Endothelial cell of umbilical vein (primary cell): ENCODE data around the gene CLEC18C. TPM values are rescaled to one million over a fixed set of nuclear protein-coding genes. Genes with fewer than 3 reads are reported as not detected.
"Not testable (repeated sequence)": the region's sequence is repeated elsewhere in the genome, so short reads cannot be mapped to it uniquely, and the experiment has no call there.

Source experiments
- BruUV-seq: library from RNA; stranded (reverse); fragments of 400-500 nt; replicated peaks from 2 replicates; lab custom pipeline; 2021; lab: Mats Ljungman, UMichigan
- CTCF ChIA-PET: fragments of 300-600, 350-600 bp; sonication (Branson Sonifier 250); formaldehyde crosslinking; loops from one replicate; lab custom pipeline; 2021; ENCODE audit warnings: antibody characterized with exemption, inconsistent platforms; lab: Charles Lee
- POLR2A ChIA-PET: fragments of 300-600, 350-600 bp; sonication (Branson Sonifier 250); formaldehyde crosslinking; loops from one replicate; lab custom pipeline; 2021; ENCODE audit warnings: antibody characterized with exemption, inconsistent platforms; lab: Charles Lee
- DNase-seq: peaks from one replicate; pipeline ENCODE4 v3.0.0-alpha.2; 2011; ENCODE audit warnings: low read depth, low spot score
- FAIRE-seq: peaks from 2 replicates; lab custom pipeline; 2011; peaks lifted over from hg19 to GRCh38; lab: Jason Lieb, UNC
- H2AFZ ChIP-seq: 2 replicates; pipeline ENCODE4 v1.6.0; 2012; ENCODE audit warnings: low read depth, low read length, control low read depth, inconsistent platforms
- H3K27ac ChIP-seq: 2 replicates; pipeline ENCODE4 v1.5.1; 2011; ENCODE audit warnings: low read depth, mild to moderate bottlenecking, control low read depth, low read length, moderate library complexity; ENCODE audit not compliant: insufficient read depth
- H3K27me3 ChIP-seq, 2 experiments: 2 replicates each; pipeline versions ENCODE4 v1.6.0 to v1.6.1; 2011; ENCODE audit warnings: low read length in 2 of 2, mixed read lengths in 1 of 2; ENCODE audit not compliant: control insufficient read depth in 2 of 2, insufficient read depth in 2 of 2
- H3K36me3 ChIP-seq, 2 experiments: 2 replicates in 1 of 2; 3 replicates in 1 of 2; pipeline ENCODE4 v1.5.1; 2011; ENCODE audit warnings: low read length in 2 of 2, mild to moderate bottlenecking in 1 of 2, moderate library complexity in 1 of 2; ENCODE audit not compliant: control insufficient read depth in 2 of 2, insufficient read depth in 2 of 2; ENCODE audit errors: extremely low read depth in 1 of 2
- H3K4me1 ChIP-seq: 3 replicates; pipeline ENCODE4 v1.5.1; 2011; ENCODE audit warnings: mild to moderate bottlenecking, low read length; ENCODE audit not compliant: control insufficient read depth, insufficient read depth; ENCODE audit errors: extremely low read depth
- H3K4me2 ChIP-seq: 2 replicates; pipeline ENCODE4 v1.6.1; 2011; ENCODE audit warnings: low read length, control low read depth, mixed read lengths; ENCODE audit not compliant: insufficient read depth
- H3K4me3 ChIP-seq, 3 experiments: fragments of 200-600 bp in 1 of 3; sonication (generic), shearing (Covaris generic) in 1 of 3; replicated peaks in 1 of 3; 2 replicates each; pipeline ENCODE4 v1.5.1; 2011 to 2016; ENCODE audit warnings: control low read depth in 3 of 3, low read length in 3 of 3, mild to moderate bottlenecking in 2 of 3, inconsistent platforms in 1 of 3, low read depth in 1 of 3, moderate library complexity in 1 of 3; ENCODE audit not compliant: insufficient read depth in 1 of 3
- H3K79me2 ChIP-seq: 2 replicates; pipeline ENCODE4 v1.6.0; 2012; ENCODE audit warnings: low read length, inconsistent platforms; ENCODE audit not compliant: control insufficient read depth, insufficient read depth
- H3K9ac ChIP-seq: replicated peaks from 2 replicates; pipeline ENCODE3; 2011; ENCODE audit warnings: low read length, control low read depth; ENCODE audit not compliant: insufficient read depth; ENCODE audit errors: extremely low read depth
- H3K9me1 ChIP-seq: replicated peaks from 3 replicates; pipeline ENCODE4 v1.6.0; 2011; ENCODE audit warnings: mild to moderate bottlenecking, low read length; ENCODE audit not compliant: control insufficient read depth, insufficient read depth; ENCODE audit errors: extremely low read depth
- H3K9me3 ChIP-seq: replicated peaks from 2 replicates; pipeline ENCODE4 v1.5.1; 2012; ENCODE audit warnings: low read length, inconsistent platforms; ENCODE audit not compliant: control insufficient read depth, insufficient read depth
- H4K20me1 ChIP-seq: replicated peaks from 2 replicates; pipeline ENCODE3; 2011; ENCODE audit warnings: mild to moderate bottlenecking, low read length; ENCODE audit not compliant: control insufficient read depth, insufficient read depth; ENCODE audit errors: extremely low read depth
- dilution Hi-C: fragments of 300-500 bp; cut with MboI; formaldehyde crosslinking; loops from one replicate; pipeline ENCODE4 v1.15.0; 2019; ENCODE audit warnings: low sequenced_read_pairs; ENCODE audit not compliant: extremely low pct_ligation_motif_present
- intact Hi-C: fragments of 100-400 bp; cut with micrococcal nuclease; formaldehyde crosslinking; loops from one replicate; pipeline ENCODE4 v1.10.0; 2022
- polyA plus RNA-seq, 4 experiments: library from polyadenylated mRNA; depleted of rRNA in 3 of 4; stranded (reverse) in 3 of 4; unstranded in 1 of 4; fragments of >200 nt; gene quantifications; 2 replicates each; pipeline versions ENCODE4 v1.2.1 to v1.2.3, GENCODE V29; 2011 to 2012; ENCODE audit warnings: missing spikeins in 1 of 4
- total RNA-seq: library from RNA; stranded (reverse); gene quantifications from 2 replicates; pipeline ENCODE4 v1.2.3, GENCODE V29; 2021

CLEC18C gene
- total and polyA plus RNA-seq, 2 donors (not counting 3 experiments of a cell fraction or from before 2014, with no cell fraction given) = not detected

GRCh38 chr16:70196683-70197300 is 23.2 kb downstream of the CLEC18C start:
- dilution Hi-C loops, intact Hi-C loops: not testable (repeated sequence)
- FAIRE-seq = peak; percentile 91

GRCh38 chr16:70197611-70198010 is 24.0 kb downstream of the CLEC18C start:
- CTCF ChIA-PET, H3K36me3 ChIP-seq, H3K9ac ChIP-seq, H3K27ac ChIP-seq, FAIRE-seq, H3K4me2 ChIP-seq, H2AFZ ChIP-seq, H3K9me1 ChIP-seq, intact Hi-C loops, H3K9me3 ChIP-seq, H3K4me3 ChIP-seq, dilution Hi-C loops, BruUV-seq, POLR2A ChIA-PET, H3K27me3 ChIP-seq, H3K79me2 ChIP-seq, H4K20me1 ChIP-seq, H3K4me1 ChIP-seq: not testable (repeated sequence)
- peak; percentile 31 for DNase-seq

More at GRCh38 chr16:70196683-70197300, 23.2 kb downstream of the CLEC18C start:
- CTCF ChIA-PET, H3K9me3 ChIP-seq, H3K9me1 ChIP-seq, H3K27me3 ChIP-seq, POLR2A ChIA-PET, BruUV-seq, H3K79me2 ChIP-seq, H3K4me1 ChIP-seq, H3K4me2 ChIP-seq, H2AFZ ChIP-seq, H3K4me3 ChIP-seq, H4K20me1 ChIP-seq, DNase-seq, H3K36me3 ChIP-seq, H3K27ac ChIP-seq, H3K9ac ChIP-seq: not testable (repeated sequence)

- H3K9ac ChIP-seq, DNase-seq, H4K20me1 ChIP-seq, dilution Hi-C loops, intact Hi-C loops, H3K4me2 ChIP-seq, FAIRE-seq, H3K9me3 ChIP-seq, CTCF ChIA-PET, POLR2A ChIA-PET, H3K27me3 ChIP-seq, H3K79me2 ChIP-seq, H3K9me1 ChIP-seq, H2AFZ ChIP-seq, H3K4me1 ChIP-seq, BruUV-seq, H3K36me3 ChIP-seq, H3K27ac ChIP-seq, H3K4me3 ChIP-seq: not testable (repeated sequence)
Measured at GRCh38 chr16:70198230-70198629, 24.6 kb downstream of the CLEC18C start.

- POLR2A ChIA-PET, H3K4me1 ChIP-seq, H3K4me3 ChIP-seq, H3K36me3 ChIP-seq, BruUV-seq, H2AFZ ChIP-seq, CTCF ChIA-PET, H3K9ac ChIP-seq, H3K9me3 ChIP-seq, H3K27me3 ChIP-seq, dilution Hi-C loops, H3K79me2 ChIP-seq, H3K27ac ChIP-seq, H4K20me1 ChIP-seq, H3K4me2 ChIP-seq, H3K9me1 ChIP-seq, intact Hi-C loops: not testable (repeated sequence)
- FAIRE-seq (peak; percentile 43), DNase-seq (peak; percentile 53)
Measured at GRCh38 chr16:70198666-70199065, 25.1 kb downstream of the CLEC18C start.
